NCI-H524 treated with DMSO at 0.1 percent for 48 hours (cell line): ENCODE measurements around the gene PCGF6.
"Not testable (repeated sequence)": the region's sequence is repeated elsewhere in the genome, so short reads cannot be mapped to it uniquely, and the experiment has no call there.

Source experiments
- DNase-seq: peaks from one replicate; lab custom pipeline; 2025; lab: John Stamatoyannopoulos, UW

Gene PCGF6, protein sequence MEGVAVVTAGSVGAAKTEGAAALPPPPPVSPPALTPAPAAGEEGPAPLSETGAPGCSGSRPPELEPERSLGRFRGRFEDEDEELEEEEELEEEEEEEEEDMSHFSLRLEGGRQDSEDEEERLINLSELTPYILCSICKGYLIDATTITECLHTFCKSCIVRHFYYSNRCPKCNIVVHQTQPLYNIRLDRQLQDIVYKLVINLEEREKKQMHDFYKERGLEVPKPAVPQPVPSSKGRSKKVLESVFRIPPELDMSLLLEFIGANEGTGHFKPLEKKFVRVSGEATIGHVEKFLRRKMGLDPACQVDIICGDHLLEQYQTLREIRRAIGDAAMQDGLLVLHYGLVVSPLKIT

DNA sequence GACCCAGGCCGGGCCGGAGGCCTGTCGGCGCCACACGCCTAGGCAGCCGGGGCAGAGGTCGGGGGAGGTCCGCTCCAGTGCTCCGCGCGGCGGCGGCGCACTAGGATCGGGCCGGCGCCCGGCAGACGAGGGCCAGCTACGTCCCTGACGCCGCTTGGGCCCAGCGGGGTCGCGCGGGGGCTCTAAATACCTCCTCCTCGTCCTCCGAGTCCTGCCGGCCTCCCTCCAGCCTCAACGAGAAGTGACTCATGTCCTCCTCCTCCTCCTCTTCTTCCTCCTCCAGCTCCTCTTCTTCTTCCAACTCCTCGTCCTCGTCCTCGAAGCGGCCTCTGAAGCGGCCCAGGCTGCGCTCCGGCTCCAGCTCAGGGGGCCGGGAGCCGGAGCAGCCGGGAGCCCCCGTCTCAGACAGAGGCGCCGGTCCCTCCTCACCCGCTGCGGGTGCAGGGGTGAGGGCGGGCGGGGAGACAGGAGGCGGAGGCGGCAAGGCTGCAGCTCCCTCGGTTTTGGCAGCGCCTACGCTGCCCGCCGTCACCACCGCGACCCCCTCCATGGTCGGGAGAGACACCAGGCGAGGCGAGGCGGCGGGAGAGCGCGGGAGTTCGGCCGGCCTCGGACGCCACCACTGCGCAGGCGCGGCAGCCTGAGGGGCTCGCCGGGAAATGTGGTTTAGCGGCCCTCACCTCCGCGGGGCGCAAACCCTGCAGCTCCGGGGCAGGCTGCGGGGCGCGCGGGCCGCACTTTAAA lies at the start of gene PCGF6:
Gene PCGF6, minus strand, starts transcription at position 624 of the 744 bp plus-strand sequence. Its CDS starts 74 bp downstream, at position 550.
- peak; percentile 6 for DNase-seq

DNA sequence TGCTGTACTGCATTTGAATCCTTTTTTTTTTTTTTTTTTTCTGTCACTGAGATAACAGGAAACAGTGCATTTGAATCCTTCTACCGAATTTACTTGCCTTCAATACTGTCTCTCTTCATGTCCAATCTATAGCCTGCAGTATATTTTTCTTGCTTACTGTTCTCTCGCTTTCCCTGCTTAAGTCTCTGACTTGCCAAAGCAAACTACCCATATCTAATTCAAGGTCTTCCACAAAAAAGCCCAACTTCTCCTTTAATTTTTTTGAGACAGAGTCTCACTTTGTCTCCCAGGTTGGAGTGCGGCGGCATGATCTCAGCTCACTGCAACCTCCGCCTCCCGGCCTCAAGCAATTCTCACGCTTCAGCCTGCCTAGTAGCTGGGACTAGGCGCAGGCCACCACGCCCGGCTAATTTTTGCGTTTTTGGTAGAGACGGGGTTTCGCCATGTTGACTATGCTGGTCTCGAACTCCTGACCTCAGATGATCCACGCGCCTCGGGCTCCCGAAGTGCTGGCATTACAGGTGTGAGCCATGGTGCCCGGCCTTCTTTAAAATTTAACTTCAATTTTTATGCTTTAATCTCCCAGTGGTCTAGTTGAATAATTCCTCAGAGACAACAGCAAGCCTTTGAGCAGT lies 46.4 kb upstream of the PCGF6 start:
- DNase-seq, result no peak

DNA sequence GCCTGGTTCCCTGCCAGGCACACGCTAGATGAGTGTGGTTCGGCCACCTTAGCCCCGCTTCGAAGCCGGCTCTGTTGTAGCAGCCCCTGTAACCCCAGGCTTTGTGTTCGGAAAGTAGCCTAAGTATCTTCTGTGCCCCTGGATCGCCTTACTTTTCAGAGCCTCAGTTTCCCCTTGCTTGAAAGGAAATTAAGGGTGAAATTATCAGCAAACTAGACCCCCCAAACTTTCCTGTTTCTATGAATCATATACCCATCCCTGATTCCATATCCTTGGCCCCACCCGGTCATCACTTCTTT lies 45.8 kb upstream of the PCGF6 start:
- no peak for DNase-seq

- DNase-seq, result peak; percentile 61
Observed at GRCh38 chr10:103396067-103396788, 45.3 kb upstream of the PCGF6 start, which contains the start of the genes ATP5MK and PDCD11. Gene ATP5MK (minus strand): TSS chr10:103396475. CDS start chr10:103392457, 4,018 bp downstream. Gene PDCD11 (plus strand): TSS chr10:103396626. CDS start chr10:103398427, 1,801 bp downstream.

DNA sequence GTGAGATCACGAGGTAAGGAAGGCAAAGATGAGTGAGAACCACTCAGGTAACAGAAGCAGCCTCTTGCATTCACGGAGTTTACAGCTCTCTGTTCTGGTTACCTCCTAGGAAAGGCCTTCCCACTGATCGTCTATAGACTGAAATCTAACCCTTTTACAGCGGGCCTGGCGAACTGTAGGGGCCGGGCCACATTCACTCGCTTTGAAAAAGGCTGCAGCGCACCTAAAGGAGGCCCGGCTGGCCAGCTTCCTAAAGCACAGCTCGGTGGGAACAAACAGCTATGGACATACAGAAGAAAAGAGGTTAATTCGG lies 44.8 kb upstream of the PCGF6 start:
- DNase-seq, result no peak

GRCh38 chr10:103394180-103394579 lies 43.2 kb upstream of the PCGF6 start:
- DNase-seq, result no peak

- no peak for DNase-seq
Observed at GRCh38 chr10:103382769-103383168, 31.8 kb upstream of the PCGF6 start.

DNA sequence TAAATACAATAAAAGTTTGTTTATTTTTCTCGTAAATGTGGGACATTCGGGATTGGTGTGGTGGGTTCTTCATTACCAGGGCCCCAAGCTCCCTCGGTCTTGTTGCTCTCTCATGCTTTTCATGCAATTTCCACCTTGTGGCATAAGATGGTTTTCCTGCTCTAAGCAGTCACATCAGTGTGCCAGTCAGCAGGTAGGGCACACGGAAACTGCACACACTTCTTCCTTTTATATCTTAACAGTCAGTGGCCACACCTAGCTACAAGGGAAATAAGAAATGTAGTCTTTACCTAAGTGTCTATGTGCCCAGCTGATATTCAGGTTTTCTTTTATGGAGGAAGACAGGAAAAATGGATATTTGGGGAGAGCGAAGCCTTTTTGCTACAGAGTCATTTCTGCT lies 23.3 kb upstream of the PCGF6 start:
- no peak for DNase-seq

DNA sequence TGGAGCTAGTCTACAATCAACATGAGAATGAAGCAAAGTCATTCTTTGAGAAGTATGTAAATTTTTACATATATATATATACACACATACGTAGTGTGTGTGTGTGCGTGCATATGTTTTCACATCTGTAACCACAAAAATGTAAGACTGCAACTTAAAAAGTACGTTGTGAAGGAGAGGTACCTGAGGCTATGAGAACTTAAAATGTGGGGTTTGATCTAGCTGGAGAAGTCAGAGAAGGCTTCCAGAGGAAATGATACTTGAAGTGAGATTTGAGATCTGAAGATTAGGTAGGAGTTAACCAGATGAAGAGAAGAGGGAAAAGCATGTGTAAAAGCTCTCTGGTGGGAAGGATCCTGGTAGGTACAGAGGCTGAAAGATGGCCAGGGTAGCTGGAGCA lies 22.6 kb upstream of the PCGF6 start:
- DNase-seq, result no peak

DNA sequence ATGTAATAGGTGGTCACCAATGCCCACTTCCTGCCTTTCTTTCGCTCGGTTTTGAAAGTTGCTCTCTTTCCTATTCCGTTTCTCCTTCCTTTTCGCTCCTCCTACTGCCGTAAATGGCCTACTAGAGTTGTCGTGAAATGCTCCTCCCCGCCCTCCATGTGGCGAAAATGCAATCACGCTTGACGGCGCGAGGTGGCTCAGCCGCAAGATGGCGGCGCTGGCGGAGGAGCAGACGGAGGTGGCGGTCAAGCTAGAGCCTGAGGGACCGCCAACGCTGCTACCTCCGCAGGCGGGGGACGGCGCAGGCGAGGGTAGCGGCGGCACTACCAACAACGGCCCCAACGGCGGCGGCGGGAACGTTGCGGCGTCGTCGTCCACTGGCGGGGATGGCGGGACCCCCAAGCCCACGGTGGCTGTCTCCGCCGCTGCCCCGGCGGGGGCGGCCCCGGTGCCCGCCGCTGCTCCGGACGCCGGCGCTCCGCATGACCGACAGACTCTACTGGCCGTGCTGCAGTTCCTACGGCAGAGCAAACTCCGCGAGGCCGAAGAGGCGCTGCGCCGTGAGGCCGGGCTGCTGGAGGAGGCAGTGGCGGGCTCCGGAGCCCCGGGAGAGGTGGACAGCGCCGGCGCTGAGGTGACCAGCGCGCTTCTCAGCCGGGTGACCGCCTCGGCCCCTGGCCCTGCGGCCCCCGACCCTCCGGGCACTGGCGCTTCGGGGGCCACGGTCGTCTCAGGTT lies 17.0 kb upstream of the PCGF6 start, which contains the start of gene TAF5:
Gene TAF5, plus strand, starts transcription at position 195 of the 737 bp plus-strand sequence. Its CDS starts 14 bp downstream, at position 209.
- DNase-seq, result peak; percentile 39

DNA sequence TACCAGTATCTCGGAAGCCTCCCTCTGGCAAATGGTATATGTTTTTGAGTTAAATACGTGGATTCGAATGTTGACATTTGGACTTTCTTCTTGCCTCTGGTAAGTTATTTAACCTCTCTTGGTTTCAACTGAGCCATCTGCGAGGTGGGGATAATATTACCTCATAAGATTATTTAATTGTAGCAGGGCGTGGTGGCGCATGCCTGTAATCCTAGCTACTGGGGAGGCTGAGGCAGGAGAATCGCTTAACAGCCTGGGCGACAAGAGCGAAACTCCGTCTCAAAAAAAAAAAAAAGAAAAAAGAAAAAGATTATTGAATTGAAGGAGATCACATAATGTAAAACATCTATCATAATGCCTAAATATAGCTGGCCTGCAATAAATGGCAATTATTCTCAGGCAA lies 16.4 kb upstream of the PCGF6 start:
- no peak for DNase-seq

GRCh38 chr10:103360791-103361190 lies 9.9 kb upstream of the PCGF6 start:
- not testable (repeated sequence) for DNase-seq

DNA sequence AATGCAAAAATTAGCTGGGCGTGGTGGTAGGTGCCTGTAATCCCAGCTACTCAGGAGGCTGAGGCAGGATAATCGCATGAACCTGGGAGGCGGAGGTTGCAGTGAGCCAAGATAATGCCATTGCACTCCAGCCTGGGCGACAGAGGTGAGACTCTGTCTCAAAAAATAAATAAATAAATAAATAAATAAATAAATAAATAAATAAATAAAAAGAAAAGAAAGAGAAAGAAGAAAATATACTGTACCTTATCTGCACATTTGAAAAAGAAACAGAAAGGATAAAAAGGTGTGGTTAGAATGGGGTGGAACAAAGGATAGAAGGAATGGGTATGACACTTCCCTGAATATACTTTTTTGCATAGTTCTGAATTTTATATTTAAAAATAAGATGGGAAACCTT lies 8.6 kb upstream of the PCGF6 start:
- DNase-seq, result not testable (repeated sequence)

GRCh38 chr10:103355906-103356599 lies 5.1 kb upstream of the PCGF6 start:
- no peak for DNase-seq

DNA sequence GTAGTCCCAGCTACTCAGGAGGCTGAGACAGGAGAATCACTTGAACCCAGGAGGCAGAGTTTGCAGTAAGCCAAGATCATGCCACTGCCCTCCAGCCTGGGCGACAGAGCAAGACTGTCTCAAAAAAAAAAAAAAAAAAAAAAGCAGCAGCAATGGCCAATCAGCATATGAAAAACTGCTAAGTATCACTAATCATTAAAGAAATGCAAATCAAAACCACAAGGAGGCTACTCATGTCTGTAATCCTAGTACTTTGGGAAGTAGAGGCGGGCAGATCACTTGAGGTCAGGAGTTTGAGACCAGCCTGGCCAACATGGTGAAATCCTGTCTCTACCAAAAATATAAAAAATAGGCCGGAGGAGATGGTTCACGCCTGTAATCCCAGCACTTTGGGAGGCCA lies 3.6 kb upstream of the PCGF6 start:
- not testable (repeated sequence) for DNase-seq

- DNase-seq, result no peak
Observed at GRCh38 chr10:103353281-103353680, 2.3 kb upstream of the PCGF6 start.

DNA sequence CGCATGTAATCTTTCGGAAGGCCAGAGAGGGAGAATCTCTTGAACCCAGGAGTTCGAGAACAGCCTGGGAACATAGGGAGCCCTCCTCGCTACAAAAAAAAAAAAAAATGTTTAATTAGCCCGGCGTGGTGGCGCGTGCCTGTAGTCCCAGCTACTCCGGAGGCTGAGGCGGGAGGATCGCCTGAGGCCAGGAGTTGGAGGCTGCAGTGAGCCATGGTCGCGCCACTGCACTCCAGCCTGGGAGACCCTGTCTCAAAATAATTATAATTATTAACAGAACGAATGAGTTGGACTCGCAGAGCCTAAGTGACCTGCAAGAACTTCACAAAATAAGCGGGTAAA lies 794 bp downstream of the PCGF6 start:
- no peak for DNase-seq

DNA sequence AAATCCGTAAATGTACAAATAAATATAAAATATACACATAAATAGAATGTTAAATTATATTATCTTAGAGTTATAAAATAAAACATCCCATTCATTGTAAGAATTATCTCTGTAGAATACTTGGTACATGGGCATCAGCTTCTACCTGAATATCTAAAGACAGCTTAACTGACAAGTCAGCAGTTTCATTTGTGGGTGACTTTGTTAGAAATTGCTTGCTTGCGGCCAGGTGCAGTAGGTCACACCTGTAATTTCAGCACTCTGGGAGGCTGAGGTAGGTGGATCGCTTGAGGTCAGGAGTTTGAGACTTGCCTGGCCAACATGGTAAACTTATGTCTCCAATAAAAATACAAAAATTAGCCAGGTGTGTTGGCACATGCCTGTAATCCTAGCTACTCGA lies 14.6 kb downstream of the PCGF6 start:
- no peak for DNase-seq

- DNase-seq, result no peak
Observed at GRCh38 chr10:103334567-103334966, 16.4 kb downstream of the PCGF6 start.

- DNase-seq, result no peak
Observed at GRCh38 chr10:103333934-103334520, 16.9 kb downstream of the PCGF6 start.

GRCh38 chr10:103327906-103328305 lies 23.0 kb downstream of the PCGF6 start:
- no peak for DNase-seq
